ENCODE measurements around the gene NOL4L. TPM values are rescaled to one million over a fixed set of nuclear protein-coding genes. Genes with fewer than 3 reads are reported as not detected.
A peak's percentile ranks its signal among the peaks of the same experiment; 100 is the strongest.

The NOL4L gene
- total and polyA plus RNA-seq, 2 experiments from 2014 or later, result 38.8 to 39.2 TPM

GRCh38 chr20:32474967-32475811 lies 109.9 kb downstream of the NOL4L start:
- peaks cover 68% of the 10 kb centered on the region for H4K20me1 ChIP-seq (replicated peaks; ENCODE audit: insufficient read depth)

More at GRCh38 chr20:32474967-32475811, 109.9 kb downstream of the NOL4L start:
- TF ChIP-seq EZH2phosphoT487 (IDR thresholded peaks at IDR 0.05; ENCODE audit: unreplicated experiment), result no peak
- no peak for TF ChIP-seq STAT1 (IDR thresholded peaks at IDR 0.05; ENCODE audit: unreplicated experiment)
- no peak for TF ChIP-seq POLR2AphosphoS5 (IDR thresholded peaks at IDR 0.05; ENCODE audit: low read depth)
- no peak for TF ChIP-seq ZNF114 (CRISPR knock-in tag; IDR thresholded peaks at IDR 0.05)
- TF ChIP-seq, protein P1, sequence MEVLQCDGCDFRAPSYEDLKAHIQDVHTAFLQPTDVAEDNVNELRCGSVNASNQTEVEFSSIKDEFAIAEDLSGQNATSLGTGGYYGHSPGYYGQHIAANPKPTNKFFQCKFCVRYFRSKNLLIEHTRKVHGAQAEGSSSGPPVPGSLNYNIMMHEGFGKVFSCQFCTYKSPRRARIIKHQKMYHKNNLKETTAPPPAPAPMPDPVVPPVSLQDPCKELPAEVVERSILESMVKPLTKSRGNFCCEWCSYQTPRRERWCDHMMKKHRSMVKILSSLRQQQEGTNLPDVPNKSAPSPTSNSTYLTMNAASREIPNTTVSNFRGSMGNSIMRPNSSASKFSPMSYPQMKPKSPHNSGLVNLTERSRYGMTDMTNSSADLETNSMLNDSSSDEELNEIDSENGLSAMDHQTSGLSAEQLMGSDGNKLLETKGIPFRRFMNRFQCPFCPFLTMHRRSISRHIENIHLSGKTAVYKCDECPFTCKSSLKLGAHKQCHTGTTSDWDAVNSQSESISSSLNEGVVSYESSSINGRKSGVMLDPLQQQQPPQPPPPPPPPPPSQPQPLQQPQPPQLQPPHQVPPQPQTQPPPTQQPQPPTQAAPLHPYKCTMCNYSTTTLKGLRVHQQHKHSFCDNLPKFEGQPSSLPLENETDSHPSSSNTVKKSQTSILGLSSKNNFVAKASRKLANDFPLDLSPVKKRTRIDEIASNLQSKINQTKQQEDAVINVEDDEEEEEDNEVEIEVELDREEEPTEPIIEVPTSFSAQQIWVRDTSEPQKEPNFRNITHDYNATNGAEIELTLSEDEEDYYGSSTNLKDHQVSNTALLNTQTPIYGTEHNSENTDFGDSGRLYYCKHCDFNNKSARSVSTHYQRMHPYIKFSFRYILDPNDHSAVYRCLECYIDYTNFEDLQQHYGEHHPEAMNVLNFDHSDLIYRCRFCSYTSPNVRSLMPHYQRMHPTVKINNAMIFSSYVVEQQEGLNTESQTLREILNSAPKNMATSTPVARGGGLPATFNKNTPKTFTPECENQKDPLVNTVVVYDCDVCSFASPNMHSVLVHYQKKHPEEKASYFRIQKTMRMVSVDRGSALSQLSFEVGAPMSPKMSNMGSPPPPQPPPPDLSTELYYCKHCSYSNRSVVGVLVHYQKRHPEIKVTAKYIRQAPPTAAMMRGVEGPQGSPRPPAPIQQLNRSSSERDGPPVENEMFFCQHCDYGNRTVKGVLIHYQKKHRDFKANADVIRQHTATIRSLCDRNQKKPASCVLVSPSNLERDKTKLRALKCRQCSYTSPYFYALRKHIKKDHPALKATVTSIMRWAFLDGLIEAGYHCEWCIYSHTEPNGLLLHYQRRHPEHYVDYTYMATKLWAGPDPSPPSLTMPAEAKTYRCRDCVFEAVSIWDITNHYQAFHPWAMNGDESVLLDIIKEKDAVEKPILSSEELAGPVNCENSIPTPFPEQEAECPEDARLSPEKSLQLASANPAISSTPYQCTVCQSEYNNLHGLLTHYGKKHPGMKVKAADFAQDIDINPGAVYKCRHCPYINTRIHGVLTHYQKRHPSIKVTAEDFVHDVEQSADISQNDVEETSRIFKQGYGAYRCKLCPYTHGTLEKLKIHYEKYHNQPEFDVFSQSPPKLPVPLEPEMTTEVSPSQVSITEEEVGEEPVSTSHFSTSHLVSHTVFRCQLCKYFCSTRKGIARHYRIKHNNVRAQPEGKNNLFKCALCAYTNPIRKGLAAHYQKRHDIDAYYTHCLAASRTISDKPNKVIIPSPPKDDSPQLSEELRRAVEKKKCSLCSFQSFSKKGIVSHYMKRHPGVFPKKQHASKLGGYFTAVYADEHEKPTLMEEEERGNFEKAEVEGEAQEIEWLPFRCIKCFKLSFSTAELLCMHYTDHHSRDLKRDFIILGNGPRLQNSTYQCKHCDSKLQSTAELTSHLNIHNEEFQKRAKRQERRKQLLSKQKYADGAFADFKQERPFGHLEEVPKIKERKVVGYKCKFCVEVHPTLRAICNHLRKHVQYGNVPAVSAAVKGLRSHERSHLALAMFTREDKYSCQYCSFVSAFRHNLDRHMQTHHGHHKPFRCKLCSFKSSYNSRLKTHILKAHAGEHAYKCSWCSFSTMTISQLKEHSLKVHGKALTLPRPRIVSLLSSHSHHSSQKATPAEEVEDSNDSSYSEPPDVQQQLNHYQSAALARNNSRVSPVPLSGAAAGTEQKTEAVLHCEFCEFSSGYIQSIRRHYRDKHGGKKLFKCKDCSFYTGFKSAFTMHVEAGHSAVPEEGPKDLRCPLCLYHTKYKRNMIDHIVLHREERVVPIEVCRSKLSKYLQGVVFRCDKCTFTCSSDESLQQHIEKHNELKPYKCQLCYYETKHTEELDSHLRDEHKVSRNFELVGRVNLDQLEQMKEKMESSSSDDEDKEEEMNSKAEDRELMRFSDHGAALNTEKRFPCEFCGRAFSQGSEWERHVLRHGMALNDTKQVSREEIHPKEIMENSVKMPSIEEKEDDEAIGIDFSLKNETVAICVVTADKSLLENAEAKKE (CRISPR knock-in tag; IDR thresholded peaks at IDR 0.05), result no peak
- no peak for TF ChIP-seq CTCF (conservative IDR thresholded peaks at IDR 0.05; ENCODE audit: low read depth in 2 of 2)
- no peak for TF ChIP-seq REST (IDR thresholded peaks at IDR 0.05; ENCODE audit: unreplicated experiment)
- no peak for TF ChIP-seq NANOG (IDR thresholded peaks at IDR 0.05; ENCODE audit: borderline replicate concordance)
- peak overlapping the region; percentile 93 for H3K4me2 ChIP-seq
- H2AFZ ChIP-seq, result no peak overlapping the region
- peak overlapping the region; percentile 53 for H3K4me3 ChIP-seq
- no peaks in the 10 kb centered on the region for H3K27me3 ChIP-seq (ENCODE audit: insufficient read depth)
- peak; percentile 62 for ATAC-seq
- Mint-ChIP-seq H3K27ac (peak overlapping the region; percentile 75), H3K36me3 (ENCODE audit: low read depth) (peaks cover 15% of the 10 kb centered on the region; the same call in 2 of the 3 replicates), H3K4me1 (peaks cover 67% of the 10 kb centered on the region), H3K27me3 (ENCODE audit: insufficient read depth, low read depth, poor library complexity) (peaks cover 17% of the 10 kb centered on the region), H3K4me3 (peak overlapping the region; percentile 56), H3K9me3 (no peaks in the 10 kb centered on the region)
- peaks cover 5% of the 10 kb centered on the region; the same call in 1 of the 2 replicates for H3K36me3 ChIP-seq (ENCODE audit: insufficient read depth)
- peak overlapping the region; percentile 98 for H3K27ac ChIP-seq (ENCODE audit: low read depth)
- H3K9me2 ChIP-seq (ENCODE audit: insufficient read depth), result no peaks in the 10 kb centered on the region
- DNase-seq (ENCODE audit: low spot score), result peak; percentile 82
- H3K4me1 ChIP-seq (ENCODE audit: insufficient read depth), result peaks cover 63% of the 10 kb centered on the region
- peaks cover 36% of the 10 kb centered on the region for H3F3A ChIP-seq (replicated peaks; ENCODE audit: low read depth)
- peaks cover 86% of the 10 kb centered on the region for H3K79me2 ChIP-seq (replicated peaks; ENCODE audit: insufficient read depth)

Measured in GM23338 (cell line).